HG03521 (cell line): ENCODE measurements around the gene ATG14.
"Not testable (repeated sequence)": the region's sequence is repeated elsewhere in the genome, so short reads cannot be mapped to it uniquely, and the experiment has no call there.

Experiments used
- ATAC-seq: cut with Tn5 transposase; IDR thresholded peaks from one replicate; pipeline ENCODE4 v1.9.1; 2021; ENCODE audit warnings: mild to moderate bottlenecking, moderate library complexity; ENCODE audit not compliant: unreplicated experiment

The ATG14 gene

DNA sequence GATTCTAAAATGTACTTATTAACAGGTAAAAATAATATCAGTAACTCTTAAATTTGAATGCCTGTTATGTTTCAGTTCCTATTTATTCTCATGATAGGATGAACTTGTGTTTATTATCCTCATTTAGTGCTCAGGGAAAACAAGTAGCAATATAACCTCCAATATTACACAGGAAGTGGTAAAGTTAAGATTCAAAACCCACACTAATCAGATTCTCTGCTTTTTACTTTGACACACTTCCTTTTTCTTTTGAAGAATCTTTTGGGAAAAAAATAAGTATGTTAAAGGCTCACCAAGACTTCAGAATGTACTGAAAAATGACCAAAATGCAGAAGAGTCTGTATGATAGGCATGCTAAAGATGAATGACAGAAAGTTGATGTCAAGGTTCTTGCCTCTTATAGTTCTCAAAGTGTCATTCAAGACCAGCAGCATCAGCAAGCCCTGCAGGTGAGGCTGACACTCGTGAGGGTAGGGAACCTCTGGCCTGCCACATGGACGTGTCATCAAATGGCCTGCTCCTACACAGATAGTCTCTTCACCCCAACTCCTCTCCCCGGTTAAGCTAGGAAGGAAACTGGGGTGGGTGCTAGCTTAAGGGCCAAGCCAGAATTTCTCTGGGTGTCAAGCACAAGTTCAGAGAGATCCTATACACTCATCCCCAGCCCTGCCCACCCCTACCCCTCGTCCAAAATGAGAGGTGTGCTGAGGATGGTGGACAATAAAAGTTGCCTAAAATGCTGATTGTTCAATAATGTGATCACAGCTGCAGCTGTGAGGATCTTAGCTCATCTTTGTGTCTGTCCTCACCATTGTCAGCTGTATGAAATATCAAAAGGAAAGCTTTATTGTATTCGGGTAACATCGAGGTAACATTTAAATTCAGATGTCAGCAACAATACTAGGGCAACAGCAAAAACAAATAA is 22.5 kb upstream of the ATG14 start:
- ATAC-seq = no peak

DNA sequence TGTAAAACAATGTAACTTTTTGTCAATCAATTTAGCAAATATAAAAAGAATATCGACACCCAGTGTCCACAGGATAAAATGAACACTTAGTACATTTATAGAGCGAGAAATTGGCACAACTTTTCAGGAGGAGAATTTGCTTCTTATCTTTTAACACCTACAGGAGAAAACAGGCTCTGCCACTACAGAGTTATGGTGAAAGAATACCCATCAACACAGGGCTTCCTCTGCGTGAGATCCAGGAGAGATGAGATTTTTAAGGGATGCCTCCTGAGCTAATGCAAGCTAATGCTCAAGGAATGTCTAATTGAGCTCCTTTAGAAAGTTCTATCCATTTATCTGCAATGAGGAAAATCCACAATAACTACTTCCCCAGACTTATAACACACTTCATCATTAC is 21.0 kb upstream of the ATG14 start:
- ATAC-seq = no peak

DNA sequence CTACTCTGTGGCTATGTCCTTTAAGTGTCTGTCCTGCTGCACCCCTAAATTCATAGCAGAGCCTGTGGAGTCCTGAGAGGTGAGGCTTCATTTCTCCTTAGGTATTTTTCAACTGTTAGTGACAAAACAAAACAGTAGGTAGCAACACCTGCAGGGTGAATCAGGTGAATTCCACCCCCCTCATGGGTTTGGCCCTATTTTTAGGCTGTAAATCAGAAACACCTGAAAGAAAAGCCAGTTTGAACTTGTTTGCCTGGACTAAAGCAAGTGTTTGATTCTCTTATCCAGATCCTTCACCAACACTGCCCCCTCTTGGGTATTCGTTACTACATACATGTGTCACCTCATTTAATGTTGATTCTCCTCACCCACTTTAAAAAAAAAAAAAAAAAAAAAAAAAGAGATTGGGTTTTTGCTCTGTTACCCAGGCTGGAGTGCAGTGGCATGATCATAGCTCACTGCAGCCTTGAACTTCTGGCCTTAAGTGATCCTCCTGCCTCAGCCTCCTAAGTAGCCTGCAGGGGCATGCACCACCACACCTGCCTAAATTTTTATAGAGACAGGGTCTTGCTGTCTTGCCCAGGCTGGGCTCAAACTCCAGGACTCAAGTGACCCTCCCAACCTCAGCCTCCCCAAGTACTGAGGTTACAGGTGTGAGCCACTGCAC is 18.5 kb upstream of the ATG14 start:
- ATAC-seq = no peak

DNA sequence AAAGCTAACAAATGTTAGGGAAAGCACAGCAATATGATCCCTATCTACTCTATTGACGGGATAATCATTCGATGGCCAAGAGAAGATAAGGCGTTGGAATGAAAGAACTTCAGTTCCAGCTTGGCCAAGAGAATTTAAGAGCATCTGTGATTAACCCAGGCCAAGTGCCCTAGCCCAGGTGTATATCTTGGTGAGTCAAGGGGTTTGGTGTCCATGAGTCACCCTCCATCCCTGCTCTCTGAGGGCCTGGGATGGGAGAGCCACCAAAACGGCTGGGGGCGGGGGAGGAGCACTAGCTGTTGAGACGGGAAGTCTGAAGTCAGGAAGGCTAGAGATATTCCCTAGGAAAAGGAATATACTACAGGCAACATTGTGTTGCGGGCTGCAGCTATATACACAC is 15.8 kb upstream of the ATG14 start:
- no peak for ATAC-seq

DNA sequence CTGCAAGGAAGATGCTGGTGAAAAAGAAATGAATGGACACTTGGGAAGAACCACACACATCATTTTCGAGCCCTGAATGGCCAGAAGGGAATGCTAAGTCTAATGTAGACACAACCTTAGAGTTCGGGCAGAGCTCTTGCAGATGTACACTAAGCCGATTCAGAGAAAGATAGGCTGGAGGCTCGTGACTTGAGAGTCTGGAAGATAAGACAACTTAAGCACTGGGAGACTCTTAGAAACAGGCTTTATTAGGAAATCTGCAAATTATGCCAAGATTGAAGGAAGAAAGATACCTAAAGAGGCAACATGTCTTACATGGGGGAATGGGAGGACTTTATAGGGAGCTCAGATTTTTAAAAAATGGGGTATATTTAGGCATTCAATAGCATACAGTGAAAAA is 15.3 kb upstream of the ATG14 start:
- no peak for ATAC-seq

DNA sequence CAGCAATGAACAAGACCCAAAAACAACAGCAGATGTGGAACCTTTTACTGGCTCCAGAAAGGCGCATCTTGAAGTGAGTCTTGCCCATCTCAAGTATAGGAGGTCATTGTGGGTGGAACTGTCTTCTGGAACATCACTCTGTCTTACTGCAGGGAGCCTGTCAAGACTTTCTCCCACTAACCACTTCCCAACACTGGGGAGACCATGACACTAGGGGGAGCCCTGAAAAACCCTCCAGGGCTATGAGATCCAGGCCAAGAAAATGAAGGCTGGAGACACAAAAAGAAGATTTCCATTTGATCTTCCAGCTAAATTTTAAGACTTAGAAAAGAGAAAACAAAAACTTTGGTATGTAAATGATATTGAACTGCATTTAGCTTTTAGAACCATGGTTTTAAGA is 13.5 kb upstream of the ATG14 start:
- no peak for ATAC-seq

DNA sequence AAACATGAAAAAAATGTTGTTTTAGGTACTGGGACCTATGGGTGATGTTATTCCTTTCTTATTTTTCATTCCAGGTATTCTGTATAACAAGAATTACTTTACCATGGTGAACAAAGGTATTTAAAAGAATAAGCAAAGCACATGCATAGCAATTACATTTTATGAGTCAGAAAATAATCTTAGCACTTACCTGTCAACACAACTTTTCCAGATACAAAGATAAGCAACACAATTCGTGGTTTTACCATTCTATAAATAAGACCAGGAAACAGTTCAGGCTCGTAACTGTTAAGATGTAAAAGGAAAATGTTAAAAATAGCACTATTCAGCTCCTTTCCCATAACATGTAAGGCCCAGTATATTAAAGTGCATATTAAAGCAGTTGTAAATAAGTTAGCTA is 12.3 kb upstream of the ATG14 start:
- ATAC-seq = no peak

DNA sequence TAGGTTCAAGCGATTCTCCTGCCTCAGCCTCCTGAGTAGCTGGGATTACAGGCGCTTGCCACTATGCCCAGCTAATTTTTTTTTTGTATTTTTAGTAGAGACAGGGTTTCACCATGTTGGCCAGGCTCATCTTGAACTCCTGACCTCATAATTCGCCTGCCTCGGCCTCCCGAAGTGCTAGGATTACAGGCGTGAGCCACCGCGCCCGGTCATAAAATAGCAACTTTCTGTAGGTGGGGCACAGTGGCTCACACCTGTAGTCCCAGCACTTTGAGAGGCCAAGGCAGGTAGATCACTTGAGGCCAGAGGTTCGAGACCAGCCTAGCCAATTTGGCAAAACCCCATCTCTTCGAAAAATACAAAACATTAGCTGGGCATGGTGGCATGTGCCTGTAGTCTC is 10.7 kb upstream of the ATG14 start:
- ATAC-seq = not testable (repeated sequence)

DNA sequence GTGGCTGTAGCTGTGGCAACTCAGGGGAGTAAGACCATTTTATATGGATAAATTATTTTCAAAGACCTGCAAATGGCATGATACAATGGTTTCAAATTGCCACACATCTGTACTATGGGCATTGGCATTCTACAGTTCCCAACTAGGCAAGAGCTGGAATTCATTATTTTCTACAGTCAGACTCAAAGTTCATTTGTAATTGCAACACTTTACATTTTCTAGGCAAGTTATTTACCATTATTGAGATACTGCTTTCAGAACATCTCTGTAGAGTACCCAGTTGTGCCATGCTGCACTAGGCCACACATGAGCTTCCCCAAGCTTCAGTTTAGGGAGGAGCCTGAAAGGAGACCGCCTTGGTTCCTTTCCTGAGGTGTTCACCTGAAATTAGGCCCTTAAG is 8.0 kb upstream of the ATG14 start:
- ATAC-seq = no peak

DNA sequence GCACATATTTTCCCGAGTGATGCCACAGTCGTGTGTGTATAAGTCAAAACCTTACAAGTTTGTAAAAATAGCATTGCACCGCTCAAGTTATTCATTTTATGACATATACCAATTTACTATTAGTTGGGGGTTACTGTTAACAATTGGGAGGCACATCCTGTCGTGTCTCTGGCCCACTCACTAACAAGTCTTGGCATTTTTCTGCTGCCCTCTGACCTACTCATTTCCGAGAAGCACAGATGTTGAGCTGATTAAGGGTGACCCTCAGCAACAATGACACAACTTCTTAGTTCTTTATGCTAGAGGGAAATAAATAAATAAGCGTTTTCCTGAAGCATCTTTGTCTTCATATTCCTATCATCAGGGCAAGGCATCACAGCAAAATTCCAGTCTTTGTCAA is 6.8 kb upstream of the ATG14 start:
- ATAC-seq = no peak

DNA sequence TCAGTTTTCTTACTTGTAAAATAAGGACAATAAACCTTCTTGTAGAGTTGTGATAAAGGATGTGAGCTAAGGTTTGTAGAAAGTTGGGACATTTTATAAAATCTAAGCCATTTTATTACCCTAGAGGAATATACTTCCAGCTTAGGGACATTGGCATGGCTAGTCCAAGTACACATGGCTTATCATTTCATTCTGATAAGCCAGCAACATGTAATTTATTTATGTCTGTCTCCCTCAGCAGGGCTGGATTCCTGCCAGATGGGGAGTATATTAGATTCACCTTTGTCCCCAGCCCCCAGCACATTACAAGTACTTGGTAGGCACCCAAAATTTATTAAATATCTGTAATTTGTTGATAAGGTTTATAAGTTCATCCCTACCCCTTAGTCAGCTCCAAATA is 6.3 kb upstream of the ATG14 start:
- no peak for ATAC-seq

DNA sequence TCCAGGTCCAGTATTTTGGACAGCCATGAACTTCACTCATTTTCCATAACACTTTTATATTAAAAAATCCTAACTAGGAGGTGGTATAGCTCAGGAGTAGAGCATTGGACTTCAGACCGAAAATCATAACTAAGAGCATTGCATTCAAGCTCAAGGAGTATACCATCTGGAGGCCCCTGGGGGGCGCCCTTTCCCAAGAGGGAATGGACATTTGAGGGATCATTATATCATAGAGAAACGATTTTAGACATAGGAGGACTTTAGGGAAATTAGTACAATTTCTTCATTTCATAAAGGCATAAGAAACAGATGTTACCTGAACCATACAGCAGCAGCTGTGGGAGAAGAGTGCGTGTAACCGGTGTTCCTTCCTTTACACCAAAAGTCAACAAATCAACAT is 5.2 kb upstream of the ATG14 start:
- ATAC-seq = no peak

DNA sequence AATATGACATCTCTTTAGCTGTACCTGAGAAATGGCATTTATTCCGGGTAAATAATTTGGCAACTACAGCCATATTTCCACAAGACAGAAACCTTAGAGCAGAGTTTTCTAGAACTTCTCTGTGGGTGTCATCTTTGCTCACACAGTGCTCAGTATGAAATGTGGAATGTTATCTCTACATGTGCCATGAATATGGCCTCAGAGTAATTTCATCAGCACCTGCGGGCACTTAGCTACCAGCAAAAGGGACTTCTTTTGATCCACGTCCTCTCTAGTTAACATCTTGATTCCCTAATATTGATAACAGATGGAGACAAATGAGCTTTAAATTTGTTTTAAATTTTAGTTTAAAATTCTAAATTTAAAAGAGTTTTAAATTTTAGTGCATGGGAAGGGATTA is 2.9 kb upstream of the ATG14 start:
- no peak for ATAC-seq

DNA sequence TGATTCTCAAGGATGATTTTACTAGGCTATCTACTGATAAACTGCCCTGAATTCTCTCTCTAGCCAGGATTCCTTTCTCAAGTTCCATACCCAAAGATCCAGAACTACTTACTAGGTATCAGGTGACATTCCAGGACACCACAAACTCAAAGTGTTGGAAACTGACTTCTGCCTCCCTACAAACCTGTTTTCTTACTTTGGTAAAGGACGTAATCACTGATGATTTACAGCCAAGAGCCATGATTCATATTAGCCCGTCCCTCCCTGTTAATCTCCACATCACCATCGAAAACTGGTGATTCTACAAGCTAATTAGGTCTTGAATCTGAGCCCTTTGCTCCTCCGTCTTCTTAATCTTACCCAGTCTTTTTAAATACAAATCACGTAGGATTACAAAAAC is 1.0 kb upstream of the ATG14 start:
- no peak for ATAC-seq

DNA sequence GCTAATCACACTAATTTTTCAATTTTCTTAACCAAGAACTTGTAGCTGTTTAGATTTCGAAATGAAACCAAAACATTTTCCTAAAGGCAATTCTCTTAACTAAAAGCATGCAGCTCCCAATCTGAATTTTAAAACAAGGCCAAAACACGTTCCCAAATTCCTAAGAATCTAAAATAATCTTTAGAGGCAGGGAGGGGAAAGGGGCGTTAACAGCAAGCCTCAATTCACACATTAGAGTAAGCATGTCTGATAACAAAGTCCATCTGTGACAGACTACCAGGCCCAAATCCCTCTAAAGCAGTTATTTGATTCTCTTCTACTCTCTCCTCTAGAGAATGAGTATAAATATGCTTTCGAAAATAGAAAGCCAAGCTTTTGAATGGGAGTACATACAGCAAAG is 754 bp downstream of the ATG14 start:
- ATAC-seq = no peak

DNA sequence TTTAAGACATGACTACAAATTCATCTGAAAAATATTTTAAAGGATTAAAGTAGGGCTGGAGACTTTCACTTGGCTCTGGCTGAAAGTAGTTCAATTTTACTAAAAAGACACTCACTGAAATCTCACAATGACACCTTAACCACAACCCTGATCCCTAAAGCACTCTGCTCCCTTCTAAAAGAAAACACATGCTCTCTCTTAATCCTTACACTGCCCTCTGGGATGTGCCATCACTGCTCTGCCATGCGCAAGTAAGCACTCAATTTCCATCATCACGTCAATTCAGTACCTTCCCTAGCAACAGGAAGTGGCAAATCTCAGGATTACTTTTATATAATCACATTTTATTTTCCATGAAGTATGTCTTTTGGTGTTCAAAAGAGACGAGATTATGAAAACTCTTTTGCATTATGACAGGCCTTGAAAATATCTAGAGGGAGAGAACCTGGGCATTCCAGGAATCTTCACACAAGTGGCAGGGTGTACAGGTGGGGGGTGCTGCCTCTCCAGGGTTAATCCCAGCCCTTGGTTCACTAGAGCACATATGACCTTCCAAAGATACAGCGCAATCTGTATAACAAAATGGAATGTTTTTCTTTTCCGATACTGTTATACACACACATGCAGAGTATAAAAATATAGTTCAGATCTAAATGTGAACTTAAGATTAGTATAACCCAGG is 7.3 kb downstream of the ATG14 start:
- no peak for ATAC-seq

DNA sequence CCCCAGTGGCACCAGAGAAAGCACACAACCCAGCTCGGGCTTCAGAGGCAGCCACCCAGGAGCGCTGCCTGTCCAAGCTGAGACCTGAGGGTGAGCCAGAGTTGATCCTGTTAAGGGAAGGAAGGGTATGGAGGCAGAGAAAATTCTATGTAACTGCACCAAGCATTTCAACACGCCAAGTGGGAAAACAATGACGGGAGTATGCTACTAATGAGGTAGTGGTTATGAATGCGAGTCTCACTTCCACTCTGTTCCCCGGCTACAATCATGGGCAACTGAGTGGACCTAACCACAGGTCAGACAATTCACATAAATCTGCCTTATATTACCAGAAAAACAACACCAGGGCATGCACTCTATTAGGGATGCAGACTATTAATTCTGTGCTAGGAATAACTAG is 9.9 kb downstream of the ATG14 start:
- no peak for ATAC-seq

DNA sequence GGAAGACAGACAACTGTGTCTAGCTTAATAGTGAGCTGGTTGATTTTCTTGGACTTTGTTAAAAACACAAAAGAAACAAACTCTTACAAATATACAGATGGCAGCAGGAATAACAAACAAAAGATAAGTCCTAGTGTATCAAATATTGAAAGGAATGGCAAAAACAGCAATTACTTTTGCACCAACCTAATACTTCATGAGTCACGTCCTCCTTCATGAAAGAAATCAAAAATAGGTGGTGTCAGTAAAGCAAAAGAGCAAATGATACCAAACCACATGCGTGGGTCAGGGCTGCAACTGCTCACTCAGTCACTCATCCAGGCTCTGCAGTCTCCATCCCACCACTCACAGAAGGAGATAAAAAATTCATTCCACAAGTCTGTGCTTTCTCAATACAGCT is 11.8 kb downstream of the ATG14 start:
- ATAC-seq = no peak

DNA sequence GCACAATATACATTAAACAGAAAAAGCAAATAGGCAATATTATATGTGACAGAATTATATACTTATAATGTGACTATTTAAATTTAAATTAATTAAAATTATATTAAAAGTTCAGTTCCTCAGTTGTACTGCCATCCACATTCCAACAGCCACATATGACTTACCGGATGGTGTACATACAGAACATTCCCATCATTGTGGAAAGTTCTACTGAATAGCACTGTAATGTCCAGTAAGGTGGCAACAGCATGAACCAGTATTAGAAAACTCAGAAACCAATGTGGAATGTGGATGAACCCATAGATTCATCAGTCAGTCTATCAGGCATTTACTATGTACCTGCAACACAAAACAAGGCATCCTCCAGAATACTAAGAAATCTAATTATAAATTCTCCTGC is 12.4 kb downstream of the ATG14 start:
- ATAC-seq = no peak

DNA sequence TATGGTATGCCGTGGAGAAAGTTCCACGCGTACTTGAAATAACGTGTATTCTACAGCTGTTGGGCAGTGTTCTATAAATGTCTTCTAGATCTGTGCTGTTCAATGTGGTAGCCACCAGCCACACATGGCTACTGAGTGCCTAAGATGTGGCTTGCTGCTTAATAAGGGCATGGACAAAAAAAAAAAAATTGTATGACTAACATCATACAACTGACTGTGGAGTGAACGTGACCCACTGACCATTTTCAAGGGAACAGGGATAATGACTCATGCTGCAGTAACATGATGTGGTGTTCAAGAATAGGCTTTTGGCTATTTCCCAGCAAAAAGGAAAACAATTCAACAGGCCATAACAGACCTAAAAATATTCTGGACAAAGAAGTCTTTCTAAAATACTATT is 13.0 kb downstream of the ATG14 start:
- ATAC-seq = no peak

DNA sequence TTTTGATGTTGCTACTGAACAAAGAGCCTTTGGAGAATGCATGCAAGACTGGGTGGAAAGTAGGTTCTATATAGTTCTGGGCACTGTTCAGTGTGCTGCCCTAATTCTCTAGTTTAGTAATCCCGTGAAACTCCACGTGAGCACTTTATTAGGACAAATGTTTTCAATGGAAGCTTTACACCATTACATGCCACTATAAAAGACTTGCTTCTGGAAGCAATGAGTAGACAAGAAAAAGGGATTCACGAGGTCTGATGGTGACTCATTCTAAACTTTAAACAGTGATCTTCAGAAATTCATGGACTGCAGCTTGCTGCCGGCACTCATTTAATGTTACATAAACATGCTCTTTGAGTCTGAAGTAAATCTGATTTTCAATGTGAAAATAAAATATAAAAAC is 22.3 kb downstream of the ATG14 start:
- no peak for ATAC-seq

DNA sequence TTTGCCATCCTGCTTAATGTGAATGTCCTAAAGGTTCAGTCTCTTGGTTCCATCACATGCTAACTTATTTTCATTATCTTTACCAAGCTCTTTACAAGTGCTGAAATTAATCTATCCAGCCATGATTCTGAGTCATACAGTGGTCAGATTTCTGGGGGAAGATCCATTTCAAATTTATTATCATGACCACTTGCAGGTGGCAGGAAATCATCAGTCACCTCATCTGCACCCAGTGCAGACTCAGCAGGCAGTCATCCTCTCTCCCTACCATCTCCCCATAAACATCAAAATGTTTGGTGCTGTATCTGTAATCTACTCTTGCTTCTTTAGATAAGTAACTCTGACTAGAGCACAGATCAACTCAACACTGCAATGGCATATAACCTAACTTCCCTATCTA is 23.5 kb downstream of the ATG14 start:
- ATAC-seq = no peak
